G401.6 (cell line): Measurements from ENCODE around the gene UCK1.

ENCODE experiments used
- FAIRE-seq: peaks from 2 replicates; lab custom pipeline; 2012; peaks lifted over from hg19 to GRCh38; lab: Jason Lieb, UNC

The UCK1 gene

DNA sequence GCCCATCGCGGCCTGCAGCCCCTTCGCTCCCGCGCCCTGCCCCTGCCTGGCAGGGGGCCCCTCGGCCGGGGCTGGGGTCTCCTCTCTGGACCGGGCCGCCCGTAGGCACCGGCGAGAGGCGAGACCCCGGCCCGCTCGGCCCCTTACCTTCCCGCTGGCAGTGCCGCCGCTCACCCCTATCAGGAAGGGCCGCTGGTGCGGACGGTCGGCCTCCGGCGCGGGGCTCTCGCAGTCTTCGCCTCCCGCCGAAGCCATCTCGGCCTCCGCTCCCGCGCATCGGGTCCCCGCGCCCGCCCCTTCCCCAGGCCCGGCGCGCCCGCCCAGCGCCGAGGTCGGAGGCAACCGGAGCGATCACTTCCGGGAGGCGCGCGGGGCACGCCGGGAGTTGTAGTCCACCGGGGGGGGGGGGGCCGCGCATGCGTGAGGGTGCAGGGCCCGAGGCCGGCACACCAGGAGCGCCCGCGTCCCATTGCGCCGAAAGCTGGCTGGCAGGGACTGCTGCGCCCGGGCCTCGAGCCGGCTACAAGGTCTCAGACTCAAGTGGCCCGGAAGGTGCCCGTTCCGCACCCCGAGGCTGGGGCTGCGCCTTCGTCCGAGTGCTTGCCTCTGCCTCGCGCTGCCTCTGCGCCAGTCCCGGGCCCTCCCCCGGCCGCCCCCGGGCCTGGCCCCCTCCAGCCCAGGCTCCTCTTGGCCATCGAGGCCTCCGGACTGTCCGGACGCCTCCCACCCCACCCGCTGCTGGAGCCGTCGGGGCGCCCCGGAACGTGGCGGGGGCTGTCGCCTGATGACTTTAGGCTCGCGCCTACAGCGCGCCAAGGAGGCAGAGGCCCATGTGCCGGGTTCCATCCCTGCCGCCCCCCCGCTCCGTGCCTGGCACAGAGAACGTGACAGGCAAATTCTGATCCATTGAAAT, at the start of gene UCK1:
UCK1 (minus strand) TSS at position 344 of the 913 bp plus-strand sequence; CDS start at position 255, 89 bp downstream.
- FAIRE-seq: no peak

DNA sequence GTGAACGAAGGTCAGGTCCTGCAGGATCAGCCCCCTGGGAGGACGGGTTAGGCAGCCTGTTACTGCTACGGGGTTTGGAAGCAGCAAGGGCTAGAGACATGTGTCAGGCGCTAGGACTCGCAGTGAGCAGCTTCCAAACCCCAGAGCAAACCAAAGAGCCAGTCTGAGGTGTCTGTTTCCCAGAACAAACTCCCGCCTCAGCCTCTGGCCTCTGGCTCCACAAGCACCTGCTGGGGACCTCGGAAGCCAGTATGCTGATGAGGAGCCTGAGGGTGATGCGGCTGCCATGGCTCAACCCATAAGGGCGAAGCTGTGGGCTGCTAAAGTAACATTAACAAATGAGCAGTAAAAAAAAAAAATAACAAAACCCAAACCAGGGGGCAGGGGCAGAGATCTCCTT, 49.3 kb upstream of the UCK1 start:
- no peak for FAIRE-seq

- FAIRE-seq: no peak
Measured at GRCh38 chr9:131579789-131580211, 48.7 kb upstream of the UCK1 start.

DNA sequence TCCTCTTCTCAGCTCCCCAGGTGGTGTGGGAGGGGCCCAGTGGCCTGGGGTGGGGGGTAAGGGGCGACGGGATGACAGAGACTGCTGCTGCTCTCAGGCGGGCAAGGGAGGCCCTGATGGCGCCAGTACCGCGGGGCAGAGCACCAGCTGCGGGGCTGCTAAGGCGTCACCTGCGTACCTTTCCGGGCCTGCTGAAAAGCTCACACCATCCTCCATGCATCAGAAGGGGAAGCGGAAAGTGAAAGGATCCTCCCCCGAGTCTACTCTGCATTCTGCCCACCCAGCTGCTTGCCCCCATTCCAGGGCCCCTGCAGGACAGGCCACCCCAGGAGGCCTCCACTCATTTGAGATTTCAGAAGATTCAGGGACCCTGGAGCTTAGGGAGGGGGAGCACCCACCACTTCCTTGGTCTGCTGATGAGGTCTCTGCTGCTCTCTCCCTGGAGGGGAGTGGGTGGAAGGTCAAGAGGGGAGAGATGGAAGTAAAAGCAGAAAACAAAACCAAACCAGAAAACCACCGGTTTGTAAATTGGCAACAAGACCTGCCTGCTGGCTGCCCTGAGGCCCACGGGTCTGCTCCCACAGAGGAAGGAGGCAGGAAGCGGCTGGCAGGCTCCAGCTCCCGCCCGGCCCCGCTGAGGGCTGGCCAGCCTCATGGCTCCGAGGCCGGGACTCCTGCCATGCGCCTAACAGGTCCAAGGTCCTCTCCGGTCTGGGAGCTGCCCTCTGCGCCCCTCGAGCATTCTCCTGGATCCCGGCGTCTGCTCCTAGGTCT, 47.9 kb upstream of the UCK1 start:
- no peak for FAIRE-seq

- FAIRE-seq: no peak
Measured at GRCh38 chr9:131578021-131578420, 47.0 kb upstream of the UCK1 start.

- FAIRE-seq: no peak
Measured at GRCh38 chr9:131577005-131578000, 46.2 kb upstream of the UCK1 start.

DNA sequence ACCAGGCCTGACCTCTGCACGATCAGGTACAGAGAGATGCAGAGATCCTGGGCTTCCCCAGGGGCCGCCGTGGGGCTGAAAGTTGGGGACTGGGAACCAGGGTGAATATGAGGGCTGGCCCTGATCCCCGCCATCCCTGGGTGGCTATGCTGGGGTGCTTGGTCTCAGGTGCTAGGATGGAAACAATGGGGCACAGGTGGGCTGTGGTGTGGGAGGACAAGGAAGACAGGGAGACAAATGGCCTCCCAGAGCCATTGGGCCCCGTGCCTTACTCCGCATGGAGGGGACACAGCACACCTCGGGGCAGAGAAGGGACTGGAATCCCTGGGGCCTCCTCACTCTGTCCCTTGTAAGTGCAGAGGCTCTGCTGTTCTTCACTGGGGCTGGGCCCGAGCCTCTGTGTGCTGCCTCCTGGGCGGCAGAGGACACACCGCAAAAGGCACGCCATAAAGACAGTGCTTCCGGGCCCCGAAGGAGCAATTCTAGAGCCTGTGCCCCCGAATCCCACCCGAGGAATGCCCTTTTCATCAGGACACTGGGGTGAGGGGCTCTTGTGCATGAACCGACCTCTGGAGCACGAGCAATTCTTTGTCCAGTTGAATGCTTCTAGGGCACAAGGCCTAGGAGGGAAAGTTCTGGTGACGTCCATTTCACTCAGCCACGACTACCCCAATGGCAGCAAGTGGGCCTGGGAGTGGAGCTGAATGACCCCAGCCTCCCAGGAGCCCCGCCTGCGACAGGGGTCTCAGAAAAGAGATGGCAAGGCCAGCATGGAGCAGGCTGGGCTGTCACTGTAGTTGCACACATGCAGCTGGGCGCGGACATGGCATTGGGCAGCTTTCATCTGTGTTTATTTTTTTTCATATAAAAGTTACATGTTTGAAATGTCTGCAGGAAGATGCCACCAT, 45.1 kb upstream of the UCK1 start:
- FAIRE-seq: no peak

DNA sequence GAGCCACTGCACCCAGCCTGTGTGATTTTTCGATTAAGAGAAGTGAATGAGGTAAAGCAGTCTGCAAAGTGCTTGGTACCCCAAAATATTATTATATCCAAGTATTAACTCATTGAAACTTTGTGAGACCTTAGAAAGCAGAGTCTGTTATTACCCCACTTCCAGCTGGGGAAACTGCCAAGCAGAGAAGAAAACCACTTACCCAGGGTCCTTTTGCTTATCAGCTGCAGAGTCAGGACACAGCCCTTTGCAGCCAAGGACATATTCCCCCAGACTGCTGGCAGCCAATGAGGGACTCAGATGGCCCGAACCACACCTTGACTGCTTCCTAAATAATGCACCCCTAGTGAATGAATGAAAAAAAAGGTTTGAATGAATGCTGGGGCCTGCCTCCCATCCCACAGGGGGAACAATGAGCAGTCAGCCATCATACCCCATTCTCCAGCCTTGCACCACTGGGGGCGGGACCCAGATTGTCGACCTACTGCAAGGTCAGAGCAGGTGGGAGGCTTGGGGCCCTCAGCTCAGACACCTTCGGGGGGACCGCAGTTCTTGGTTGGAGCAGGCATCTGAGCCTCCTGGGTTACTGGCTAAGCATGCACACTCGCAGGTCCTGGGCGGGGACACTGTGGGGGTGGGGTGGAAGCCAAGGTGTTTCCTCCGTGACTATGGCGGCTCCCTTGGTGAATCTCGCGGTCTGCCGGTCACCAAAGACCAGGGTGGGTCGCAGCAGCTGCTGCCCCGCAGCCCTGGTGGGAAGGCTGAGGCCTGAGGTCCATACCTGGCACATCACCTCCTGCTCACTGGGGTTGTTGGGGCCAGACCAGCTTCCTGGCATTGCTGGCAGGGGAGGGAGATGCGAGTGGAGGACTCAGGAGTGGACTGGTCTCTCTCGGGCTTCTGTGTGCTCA, 43.9 kb upstream of the UCK1 start:
- FAIRE-seq: no peak

GRCh38 chr9:131567910-131568309, 36.8 kb upstream of the UCK1 start:
- no peak for FAIRE-seq

DNA sequence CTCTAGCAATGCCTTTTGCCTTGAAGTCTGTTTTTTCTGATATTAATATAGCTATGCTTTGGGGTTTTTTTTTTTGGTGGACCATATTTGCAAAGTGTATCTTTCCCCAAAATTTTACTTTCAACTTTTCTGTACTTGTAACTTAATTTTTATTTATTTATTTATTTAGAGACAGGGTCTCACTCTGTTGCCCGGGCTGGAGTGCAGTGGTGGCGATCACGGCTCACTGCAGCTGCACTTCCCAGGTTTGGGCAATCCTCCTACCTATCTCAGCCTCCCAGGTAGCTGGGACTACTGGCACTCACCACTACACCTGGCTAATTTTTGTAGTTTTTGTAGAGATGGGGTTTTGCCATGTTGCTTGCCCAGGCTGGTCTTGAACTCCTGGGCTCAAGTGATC, 35.1 kb upstream of the UCK1 start:
- FAIRE-seq: no peak

DNA sequence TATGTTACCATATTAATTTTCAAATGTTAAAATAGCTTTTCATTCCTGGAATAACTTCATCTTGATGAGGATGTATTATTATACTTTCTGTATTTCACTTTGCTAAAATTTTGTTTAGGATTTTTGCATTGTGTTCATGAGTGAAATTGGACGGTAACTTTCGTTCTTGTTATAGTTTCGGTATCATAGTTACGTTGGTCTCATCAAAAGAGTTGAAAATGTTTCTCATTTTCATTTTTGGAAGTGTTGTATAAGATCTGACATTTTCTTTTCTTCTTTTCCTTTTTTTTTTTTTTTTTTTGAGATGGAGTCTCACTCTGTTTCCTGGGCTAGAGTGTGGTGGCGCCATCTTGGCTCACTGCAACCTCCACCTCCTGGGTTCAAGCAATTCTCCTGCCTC, 34.3 kb upstream of the UCK1 start:
- no peak for FAIRE-seq

DNA sequence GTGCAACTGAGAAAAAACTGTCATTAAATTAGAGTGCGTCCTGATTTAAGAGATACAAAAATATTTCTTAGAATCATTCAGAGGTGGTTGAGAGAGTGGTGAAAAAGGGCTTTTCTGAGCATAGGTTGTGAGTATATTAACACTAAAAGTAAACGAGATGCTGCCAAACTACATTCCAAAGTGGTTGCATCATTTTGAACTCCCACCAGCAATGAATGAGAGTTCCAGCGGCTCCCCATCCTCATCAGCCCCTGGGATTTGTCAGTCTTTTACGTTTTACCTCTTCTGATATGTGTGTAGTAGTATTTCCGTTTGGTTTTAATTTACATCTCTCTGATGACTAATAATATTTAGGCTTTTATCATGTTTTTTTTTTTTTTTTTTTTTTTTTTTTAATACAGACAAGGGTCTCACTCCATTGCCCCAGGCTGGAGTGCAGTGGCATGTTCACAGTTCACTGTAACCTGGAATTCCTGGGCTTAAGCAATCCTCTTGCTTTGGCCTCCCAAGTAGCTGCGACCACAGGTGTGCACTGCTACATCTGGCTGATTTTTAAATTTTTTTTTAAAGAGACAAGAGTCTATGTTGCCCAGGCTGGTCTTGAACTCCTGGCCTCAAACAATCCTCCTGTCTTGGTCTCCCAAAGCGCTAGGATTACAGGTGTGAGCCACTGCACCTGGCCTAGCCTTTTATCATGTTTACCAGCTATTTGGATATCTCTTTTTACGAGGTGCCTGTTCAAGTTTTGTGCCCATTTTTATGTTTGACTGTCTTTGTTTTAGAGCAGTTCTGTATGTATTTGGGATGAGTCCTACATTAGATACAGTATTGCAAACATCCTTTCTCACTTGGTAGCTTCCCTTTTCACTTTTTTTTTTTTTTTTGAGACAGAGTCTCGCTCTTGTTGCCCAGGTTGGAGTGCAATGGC, 31.2 kb upstream of the UCK1 start:
- no peak for FAIRE-seq

DNA sequence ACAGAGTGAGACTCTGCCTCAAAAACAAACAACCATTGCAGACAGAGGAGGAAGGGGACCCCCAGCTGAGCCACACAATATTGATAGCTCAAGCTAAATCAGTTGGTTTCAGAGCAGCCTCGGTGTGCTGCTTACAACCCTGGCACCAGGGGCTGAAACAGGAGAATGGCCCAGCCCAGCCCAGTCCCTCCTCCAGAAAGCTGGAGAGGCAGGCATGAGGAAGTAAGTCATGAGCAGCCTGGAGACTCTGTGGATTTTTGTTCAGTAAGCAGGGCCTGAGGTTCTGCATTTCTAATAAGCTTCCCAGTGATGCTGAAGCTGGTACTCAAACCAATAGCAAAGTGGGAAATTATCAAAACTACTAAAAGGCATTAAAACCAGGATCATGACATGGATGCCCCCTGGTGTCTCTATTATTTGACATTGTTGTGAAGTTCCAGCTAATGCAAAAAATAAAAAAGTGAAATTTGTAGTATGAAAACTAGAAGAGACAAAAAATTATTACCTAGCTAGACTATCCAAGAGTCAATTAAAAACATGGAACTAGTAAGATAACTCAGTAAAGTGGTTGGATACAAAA, 28.4 kb upstream of the UCK1 start:
- no peak for FAIRE-seq

DNA sequence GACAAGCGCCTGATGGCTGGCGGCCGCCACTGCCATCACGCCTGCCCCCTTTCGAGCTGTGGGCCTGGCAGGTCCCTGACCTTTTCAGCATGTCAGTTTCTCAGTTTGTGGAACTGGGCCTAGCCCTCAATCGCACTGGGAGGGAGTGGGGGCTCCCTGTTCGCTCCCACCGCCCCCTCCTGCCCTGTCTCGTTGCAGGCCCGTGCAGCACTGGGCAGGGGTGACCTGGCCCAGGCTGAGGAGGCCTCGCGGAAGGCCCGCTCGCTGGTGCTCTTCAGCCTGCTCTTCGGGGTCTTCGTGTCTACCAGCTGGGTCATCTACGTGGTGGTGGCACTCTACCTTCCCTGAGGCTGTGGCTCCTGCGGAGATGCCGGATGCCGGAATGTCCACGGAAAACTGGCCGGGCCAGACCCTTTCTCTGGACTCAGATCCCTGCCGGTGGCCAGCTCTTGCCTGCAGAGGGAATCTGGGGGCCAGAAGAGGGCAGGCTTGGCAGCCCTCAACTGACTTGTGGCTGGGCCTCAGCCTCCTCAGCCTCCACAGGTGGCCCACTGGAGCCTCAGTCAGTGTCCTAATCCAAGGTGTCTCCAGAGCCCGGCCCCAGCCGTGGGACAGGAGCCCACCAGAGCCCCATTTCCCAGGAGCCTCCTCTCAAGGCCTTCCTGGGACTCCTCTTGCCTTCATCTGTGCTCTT, 26.9 kb upstream of the UCK1 start:
- FAIRE-seq: no peak

GRCh38 chr9:131555841-131556673, 25.0 kb upstream of the UCK1 start:
- FAIRE-seq: no peak

GRCh38 chr9:131554843-131555351, 23.8 kb upstream of the UCK1 start:
- no peak for FAIRE-seq
